ENCODE results near the gene LRRC36. TPM values are rescaled to one million over a fixed set of nuclear protein-coding genes. Genes with fewer than 3 reads are reported as not detected.

LRRC36 gene
- total and polyA plus RNA-seq, 2 of the 13 experiments (the other 11 are each of a cell fraction or from before 2014, with no cell fraction given): 0.12 to 0.15 TPM

DNA sequence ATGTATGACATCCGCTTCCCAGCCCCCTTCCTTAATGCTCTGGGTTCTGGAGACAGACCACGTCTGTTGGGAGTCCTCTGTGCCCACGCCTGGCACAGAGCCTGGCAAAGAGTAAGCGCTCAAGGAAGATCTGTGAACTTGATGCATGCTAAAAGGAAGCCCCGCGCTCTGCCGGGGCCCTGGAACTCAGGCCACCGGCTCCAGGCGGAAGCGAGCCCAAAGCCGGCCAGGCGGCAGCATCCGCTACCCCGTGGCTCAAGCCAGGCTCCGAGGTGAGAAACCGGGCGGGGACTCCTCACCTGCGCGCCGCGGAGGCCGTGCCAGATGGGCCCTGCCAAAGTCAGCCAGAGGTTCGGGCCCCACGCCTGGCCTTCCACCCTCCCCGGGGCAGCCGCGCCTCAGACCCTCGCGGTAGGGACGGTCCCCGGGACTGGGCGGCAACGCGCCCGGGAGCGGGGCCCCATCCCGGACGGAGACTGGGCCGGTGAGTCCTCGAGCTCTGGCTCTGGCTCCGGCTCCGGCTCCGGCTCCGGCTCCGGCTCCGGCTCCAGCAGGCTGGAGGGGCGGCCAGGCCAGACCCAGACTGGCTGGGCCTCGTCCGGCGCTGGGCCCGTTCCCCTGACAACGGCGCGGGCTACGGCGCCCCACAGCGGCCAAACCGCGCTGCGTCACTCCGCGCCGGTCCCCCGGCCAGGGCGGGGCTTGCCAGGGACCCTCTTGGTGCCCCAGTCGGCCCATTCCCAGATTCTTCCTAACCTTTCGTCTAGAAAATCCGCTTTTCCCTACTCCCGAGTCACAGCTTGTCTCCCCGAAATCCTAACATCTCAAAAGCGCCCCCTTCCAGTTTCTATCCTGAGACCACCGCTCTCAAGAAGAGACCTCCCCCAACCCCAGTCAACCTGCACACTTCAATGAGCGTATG lies 89.5 kb downstream of the LRRC36 start, which contains the start of gene ZDHHC1 (continued):
- TF ChIP-seq THAP11 (CRISPR knock-in tag; IDR thresholded peaks at IDR 0.05) (peak; percentile 74), YY1 (IDR thresholded peaks at IDR 0.05; ENCODE audit: insufficient read depth, insufficient replicate concordance, low read depth, low read length) (peak; percentile 67), POLR2AphosphoS2 (IDR thresholded peaks at IDR 0.05; ENCODE audit: low read depth, low read length) (no peak), ZNF629 (CRISPR knock-in tag; conservative IDR thresholded peaks at IDR 0.05) (peak; percentile 60; the same call in 1 of the 2 replicates), ZBTB20 (CRISPR knock-in tag; IDR thresholded peaks at IDR 0.05; ENCODE audit: borderline replicate concordance, low read depth) (no peak), FOXK2 (IDR thresholded peaks at IDR 0.05) (no peak), RCOR2 (CRISPR knock-in tag; IDR thresholded peaks at IDR 0.05) (no peak), ZNF674 (CRISPR knock-in tag; IDR thresholded peaks at IDR 0.05; ENCODE audit: low read depth) (no peak), CENPBD1 (CRISPR knock-in tag; IDR thresholded peaks at IDR 0.05; ENCODE audit: borderline replicate concordance, low read depth) (no peak), ZFP1 (CRISPR knock-in tag; IDR thresholded peaks at IDR 0.05) (no peak), NFKBIZ (CRISPR knock-in tag; IDR thresholded peaks at IDR 0.05) (no peak; the same call in 1 of the 2 replicates), ZNF136 (CRISPR knock-in tag; IDR thresholded peaks at IDR 0.05; ENCODE audit: low read depth) (peak; percentile 42; the same call in 1 of the 2 replicates), MEIS1 (CRISPR knock-in tag; IDR thresholded peaks at IDR 0.05; ENCODE audit: borderline replicate concordance) (no peak), MIXL1 (CRISPR knock-in tag; IDR thresholded peaks at IDR 0.05) (no peak), ZNF615 (CRISPR knock-in tag; IDR thresholded peaks at IDR 0.05; ENCODE audit: borderline replicate concordance) (no peak), PREB (CRISPR knock-in tag; IDR thresholded peaks at IDR 0.05) (0 out of 2 replicates have a peak, but pooled peaks have one; percentile 59), E2F1 (CRISPR knock-in tag; IDR thresholded peaks at IDR 0.05) (peak; percentile 45; the same call in 1 of the 2 replicates), ZNF616 (CRISPR knock-in tag; IDR thresholded peaks at IDR 0.05; ENCODE audit: low read depth) (0 out of 2 replicates have a peak, but pooled peaks have one; percentile 45)
- TF ChIP-seq, protein P1, sequence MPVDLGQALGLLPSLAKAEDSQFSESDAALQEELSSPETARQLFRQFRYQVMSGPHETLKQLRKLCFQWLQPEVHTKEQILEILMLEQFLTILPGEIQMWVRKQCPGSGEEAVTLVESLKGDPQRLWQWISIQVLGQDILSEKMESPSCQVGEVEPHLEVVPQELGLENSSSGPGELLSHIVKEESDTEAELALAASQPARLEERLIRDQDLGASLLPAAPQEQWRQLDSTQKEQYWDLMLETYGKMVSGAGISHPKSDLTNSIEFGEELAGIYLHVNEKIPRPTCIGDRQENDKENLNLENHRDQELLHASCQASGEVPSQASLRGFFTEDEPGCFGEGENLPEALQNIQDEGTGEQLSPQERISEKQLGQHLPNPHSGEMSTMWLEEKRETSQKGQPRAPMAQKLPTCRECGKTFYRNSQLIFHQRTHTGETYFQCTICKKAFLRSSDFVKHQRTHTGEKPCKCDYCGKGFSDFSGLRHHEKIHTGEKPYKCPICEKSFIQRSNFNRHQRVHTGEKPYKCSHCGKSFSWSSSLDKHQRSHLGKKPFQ (CRISPR knock-in tag; IDR thresholded peaks at IDR 0.05; ENCODE audit: insufficient replicate concordance): no peak
- TF ChIP-seq, protein P2, sequence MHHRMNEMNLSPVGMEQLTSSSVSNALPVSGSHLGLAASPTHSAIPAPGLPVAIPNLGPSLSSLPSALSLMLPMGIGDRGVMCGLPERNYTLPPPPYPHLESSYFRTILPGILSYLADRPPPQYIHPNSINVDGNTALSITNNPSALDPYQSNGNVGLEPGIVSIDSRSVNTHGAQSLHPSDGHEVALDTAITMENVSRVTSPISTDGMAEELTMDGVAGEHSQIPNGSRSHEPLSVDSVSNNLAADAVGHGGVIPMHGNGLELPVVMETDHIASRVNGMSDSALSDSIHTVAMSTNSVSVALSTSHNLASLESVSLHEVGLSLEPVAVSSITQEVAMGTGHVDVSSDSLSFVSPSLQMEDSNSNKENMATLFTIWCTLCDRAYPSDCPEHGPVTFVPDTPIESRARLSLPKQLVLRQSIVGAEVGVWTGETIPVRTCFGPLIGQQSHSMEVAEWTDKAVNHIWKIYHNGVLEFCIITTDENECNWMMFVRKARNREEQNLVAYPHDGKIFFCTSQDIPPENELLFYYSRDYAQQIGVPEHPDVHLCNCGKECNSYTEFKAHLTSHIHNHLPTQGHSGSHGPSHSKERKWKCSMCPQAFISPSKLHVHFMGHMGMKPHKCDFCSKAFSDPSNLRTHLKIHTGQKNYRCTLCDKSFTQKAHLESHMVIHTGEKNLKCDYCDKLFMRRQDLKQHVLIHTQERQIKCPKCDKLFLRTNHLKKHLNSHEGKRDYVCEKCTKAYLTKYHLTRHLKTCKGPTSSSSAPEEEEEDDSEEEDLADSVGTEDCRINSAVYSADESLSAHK (CRISPR knock-in tag; IDR thresholded peaks at IDR 0.05; ENCODE audit: borderline replicate concordance): no peak; the same call in 1 of the 2 replicates
- TF ChIP-seq, protein P3, sequence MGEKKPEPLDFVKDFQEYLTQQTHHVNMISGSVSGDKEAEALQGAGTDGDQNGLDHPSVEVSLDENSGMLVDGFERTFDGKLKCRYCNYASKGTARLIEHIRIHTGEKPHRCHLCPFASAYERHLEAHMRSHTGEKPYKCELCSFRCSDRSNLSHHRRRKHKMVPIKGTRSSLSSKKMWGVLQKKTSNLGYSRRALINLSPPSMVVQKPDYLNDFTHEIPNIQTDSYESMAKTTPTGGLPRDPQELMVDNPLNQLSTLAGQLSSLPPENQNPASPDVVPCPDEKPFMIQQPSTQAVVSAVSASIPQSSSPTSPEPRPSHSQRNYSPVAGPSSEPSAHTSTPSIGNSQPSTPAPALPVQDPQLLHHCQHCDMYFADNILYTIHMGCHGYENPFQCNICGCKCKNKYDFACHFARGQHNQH (CRISPR knock-in tag; IDR thresholded peaks at IDR 0.05): peak; percentile 21; the same call in 1 of the 2 replicates
